Measurements from ENCODE around the gene FBXW4.

GRCh38 chr10:101724446-101724845 is 29.5 kb upstream of the FBXW4 start:
- TF ChIP-seq CTCF (IDR thresholded peaks at IDR 0.05; ENCODE audit: insufficient read depth, low read depth, low read length) (no peak), EZH2 (IDR thresholded peaks at IDR 0.05; ENCODE audit: insufficient read depth, low read length) (no peak)

All from astrocyte (in vitro differentiated cells and primary cell).